HG03039 (cell line): ENCODE data around the gene LILRA6.
"Not testable (repeated sequence)": the region's sequence is repeated elsewhere in the genome, so short reads cannot be mapped to it uniquely, and the experiment has no call there.

Experiments used
- ATAC-seq: cut with Tn5 transposase; IDR thresholded peaks from one replicate; pipeline ENCODE4 v1.9.1; 2021; ENCODE audit warnings: mild to moderate bottlenecking, moderate library complexity; ENCODE audit not compliant: unreplicated experiment

LILRA6 gene

DNA sequence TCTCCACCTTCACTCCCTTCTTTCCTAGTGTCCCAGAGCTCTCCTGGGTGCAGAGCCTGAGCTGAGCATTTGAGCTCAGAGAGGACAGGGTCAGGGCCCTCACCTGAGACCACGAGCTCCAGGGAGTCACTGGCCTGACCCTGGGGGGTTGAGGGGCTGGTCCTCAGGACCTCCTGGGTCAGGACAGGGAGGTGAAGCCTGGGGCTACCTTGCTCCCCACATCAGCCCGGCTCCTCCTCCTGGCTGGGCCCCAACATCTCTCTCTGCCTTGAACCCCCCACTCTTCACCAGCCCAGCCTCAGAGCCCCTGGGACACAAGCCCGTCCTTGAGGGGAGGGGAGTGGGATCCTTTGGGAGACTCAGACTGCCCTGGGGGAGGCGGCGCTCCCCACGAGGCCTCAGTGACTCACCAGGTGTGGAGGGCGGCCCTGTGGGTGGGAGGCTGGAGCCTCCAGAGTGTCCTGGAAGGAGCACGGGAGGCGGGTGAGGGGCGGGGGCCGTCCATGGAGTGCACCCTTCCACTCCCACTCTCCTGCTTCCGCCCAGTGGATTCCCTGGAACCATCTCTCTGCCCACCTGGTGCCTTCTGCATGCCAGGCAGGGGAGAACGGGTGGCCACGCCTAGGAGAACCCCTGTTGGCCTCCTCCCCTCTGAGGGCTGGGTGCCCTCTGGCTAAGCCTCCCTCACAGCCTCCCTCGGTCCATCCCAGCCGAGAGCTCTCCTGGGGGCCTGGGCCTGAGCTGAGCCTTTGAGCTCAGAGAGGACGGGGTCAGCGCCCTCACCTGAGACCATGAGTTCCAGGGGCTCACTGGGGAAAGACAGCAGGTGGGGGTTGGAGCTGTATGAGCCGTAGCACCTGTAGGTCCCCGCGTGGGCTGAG, 2.9 kb downstream of the LILRA6 start:
- ATAC-seq: not testable (repeated sequence)

GRCh38 chr19:54233941-54234340, 8.6 kb downstream of the LILRA6 start:
- no peak for ATAC-seq

DNA sequence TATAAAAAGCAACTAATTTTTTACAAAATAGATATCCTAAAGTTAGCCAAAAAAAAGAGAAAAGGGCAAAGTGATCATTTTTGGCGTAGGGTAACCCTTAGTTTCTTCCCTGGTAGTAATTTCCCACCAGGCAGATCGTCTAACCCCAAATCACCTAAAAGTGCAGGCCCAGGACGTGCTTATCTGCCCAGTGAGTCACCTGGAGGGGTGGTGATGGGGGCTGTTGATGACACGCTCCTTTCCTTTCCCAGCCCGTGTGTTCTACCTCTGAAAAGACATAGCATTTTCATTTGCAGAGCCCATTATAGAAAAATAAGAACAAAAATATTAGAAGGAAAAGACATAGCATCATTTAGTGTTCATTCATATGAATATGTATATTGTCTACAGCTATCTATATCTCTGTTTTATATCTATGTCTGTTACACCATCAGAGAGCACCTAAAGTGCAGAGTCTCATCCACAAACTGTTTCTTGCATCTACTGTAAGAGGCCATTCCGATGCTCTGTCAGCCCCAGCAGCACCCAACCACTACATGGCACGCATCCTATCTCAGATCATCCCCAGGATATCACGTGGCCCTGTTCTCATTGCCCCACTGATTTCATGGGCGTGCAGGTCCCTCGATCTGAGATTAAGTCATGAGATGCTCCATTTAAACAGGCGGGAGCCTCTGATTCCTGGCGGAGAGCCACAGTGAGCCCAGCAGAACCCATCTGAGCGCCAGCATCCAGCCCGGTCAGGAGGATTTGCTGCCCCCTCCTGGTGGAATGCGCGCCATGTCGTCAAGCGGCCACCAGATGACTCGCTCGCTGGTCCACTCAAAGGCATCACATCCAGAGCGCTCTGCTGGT, 11.3 kb downstream of the LILRA6 start:
- no peak for ATAC-seq

DNA sequence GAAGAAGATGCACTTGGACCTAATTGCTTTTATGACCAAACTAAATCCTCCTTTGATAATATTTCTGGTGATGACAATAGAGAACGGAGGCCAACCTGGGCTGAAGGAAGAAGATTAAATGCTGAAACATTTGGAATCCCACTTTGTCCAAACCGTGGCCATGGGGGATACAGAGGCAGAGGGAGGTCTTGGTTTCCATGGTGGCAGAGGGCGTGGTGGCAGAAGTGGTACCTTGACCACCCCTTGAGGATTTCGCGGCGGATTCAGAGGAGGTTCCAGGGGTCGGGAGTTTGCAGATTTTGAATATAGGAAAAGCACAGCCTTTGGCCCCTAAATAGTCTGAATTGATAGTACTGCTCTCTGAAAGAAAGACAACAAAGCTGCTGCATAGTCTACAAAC, 12.6 kb downstream of the LILRA6 start:
- no peak for ATAC-seq

- no peak for ATAC-seq
Measured at GRCh38 chr19:54229146-54229545, 13.4 kb downstream of the LILRA6 start.

DNA sequence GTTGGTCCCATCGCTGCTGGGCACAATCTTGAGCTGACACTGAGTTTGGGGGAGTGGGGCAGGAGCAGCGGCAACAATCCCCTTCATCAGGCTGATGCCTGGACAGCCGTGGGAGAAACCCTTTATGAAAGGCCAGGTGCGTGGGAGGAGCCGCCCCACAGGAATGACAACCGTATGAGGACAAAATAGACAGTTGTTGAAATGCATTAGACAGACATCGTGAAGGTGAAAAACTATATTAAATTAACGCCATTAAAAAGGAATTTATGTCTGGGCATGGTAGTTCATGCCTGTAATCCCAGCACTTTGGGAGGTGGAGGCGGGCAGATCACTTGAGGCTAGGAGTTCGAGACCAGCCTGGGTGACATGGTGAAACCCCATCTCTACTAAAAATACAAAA, 18.0 kb downstream of the LILRA6 start:
- ATAC-seq: not testable (repeated sequence)

GRCh38 chr19:54223937-54224281, 18.7 kb downstream of the LILRA6 start:
- ATAC-seq: not testable (repeated sequence)

DNA sequence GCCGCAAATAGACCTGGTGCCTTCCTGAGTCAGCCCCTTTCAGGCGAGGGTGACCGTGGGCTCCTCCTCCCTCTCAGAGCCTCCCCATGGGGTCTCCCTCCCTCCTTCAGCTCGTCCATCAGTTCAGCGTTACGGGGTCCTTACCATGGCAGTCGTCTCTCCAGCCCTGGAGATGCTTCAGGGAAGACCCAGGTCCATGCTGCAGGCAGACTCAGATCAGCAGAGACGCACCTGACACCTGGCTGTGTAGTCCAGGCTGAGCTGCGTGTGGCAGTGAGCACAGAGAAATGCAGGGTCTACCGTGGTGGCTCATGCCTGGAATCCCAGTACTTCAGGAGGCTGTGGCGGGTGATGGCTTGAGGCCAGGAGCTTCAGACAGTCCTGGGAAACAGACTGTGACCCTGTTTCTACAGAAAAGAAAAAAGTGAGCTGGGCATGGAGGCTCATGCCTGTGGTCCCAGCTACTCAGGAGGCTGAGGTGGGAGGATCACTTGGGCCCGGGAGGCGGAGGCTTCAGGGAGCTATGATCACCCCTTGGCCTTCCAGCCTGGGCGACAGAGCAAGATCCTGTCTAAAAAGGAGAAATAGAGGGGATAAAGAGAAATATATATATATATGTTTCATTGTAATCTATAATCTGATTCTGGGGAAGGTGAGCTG, 19.2 kb downstream of the LILRA6 start:
- not testable (repeated sequence) for ATAC-seq

GRCh38 chr19:54222474-54223276, 19.9 kb downstream of the LILRA6 start, which contains the start of gene LILRB3:
LILRB3 (minus strand) TSS chr19:54223007; CDS start chr19:54222976, 31 bp downstream.
- not testable (repeated sequence) for ATAC-seq

DNA sequence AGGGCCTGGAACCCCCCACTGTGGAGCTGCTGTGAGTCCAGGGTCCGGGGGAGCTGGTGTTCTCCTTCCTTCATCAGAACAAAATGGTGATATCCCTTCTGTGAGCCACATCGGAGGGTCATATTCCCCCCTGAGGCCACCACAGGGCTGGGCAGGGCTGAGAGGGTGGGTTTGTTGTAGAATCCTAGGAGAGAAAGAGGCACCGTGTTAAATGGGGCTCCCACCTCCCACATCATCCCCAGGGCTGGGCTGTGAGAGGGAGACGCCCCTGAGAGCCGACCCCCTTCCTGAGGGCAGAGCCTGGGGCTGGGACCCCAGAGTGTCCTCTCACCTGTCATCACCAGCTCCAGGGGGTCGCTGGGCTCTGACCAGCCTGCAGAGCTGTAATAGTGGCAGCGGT, 20.6 kb downstream of the LILRA6 start:
- not testable (repeated sequence) for ATAC-seq

GRCh38 chr19:54219702-54220101, 22.9 kb downstream of the LILRA6 start:
- ATAC-seq: not testable (repeated sequence)

DNA sequence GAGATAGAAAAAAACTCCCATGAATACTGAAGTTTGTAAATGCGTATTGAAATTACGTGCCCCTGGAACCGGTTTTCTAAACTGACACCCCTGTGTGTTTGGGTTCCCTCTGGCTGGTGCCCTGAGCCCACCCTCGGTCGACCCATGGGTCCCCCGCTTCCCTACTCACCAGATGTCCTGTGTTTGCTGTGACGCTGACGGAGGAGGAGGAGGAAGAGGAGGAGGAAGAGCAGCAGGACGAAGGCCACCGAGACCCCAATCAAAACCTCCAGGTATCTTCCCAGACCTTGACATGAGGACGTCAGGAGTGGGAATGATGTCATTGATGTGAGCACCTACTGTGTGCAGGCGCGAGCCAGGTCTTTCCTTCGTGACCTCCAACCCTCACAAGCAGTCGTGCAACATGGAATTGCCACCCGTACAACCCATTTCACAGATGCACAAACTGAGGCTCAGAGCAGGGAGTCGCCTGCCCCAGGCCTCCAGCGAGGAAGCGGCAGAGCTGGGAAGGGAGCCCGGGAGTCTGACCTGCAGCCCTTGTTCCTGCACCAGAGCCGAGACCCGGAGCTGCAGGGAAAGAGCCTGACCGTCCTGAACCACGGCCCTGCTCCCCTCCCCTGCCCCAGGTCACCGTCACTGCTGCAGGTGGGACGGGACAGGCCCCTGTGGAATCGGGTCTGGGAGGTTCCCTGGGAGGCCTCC, 23.5 kb downstream of the LILRA6 start:
- ATAC-seq: no peak

DNA sequence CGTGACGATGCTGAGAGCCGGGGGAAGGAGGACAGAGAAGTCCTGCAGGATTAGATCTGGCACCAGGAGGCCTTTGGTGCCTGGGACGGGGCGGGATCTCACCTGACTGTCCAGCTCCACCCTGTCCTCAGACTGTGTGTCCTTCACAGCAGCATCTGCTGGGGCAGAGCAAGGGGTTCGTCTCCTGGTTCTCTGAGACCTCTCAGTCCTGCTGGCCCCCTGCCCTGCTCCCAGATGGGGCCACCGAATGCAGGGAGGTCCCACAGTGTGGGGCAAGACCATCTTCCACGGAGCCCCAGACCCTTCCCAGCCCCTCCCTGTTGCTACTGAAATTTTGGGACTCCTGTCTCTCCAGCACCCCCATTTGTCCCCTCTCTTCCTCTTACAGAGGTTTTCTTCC, 24.3 kb downstream of the LILRA6 start:
- ATAC-seq: no peak

DNA sequence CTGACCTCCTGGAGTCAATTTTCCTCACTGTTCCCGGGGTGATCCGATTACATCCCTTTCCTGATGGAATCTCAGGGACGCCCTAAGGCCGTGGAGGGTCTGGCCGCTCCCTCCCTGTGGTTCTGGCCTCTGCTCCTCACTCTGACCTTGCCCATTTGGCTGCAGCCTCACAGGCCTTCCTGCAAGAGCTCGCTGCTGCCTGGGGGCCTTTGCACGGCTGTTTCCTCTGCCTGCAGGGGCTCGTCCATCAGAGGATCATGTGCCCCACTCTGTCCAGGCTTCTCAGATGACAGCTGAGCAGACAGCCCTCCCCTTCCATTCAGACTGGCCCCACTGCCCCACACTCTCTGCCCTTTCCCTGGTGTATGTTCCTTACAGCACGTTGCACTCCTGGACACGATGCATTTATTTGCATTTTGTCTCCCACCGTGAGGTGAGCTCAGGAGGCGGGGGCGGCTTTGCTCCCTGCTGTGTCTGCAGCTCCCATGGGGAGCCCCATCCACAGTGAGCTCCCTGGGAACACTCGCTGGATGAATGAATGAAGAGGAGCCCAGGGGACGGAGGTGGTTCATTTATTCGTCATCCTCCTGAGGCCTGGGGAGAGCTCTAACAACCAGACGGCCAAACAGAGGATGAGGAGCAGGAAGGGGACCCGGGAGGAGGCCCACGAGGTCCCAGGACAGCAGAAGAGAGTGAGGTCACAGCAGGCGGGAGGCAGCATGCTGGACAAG, 24.9 kb downstream of the LILRA6 start:
- ATAC-seq: not testable (repeated sequence)

GRCh38 chr19:54216869-54217268, 25.7 kb downstream of the LILRA6 start:
- ATAC-seq: no peak

GRCh38 chr19:54214734-54215133, 27.9 kb downstream of the LILRA6 start:
- not testable (repeated sequence) for ATAC-seq

- not testable (repeated sequence) for ATAC-seq
Measured at GRCh38 chr19:54214217-54214616, 28.4 kb downstream of the LILRA6 start.

GRCh38 chr19:54211235-54211634, 31.4 kb downstream of the LILRA6 start:
- ATAC-seq: no peak
